ENCODE data around the gene NTRK2. TPM values are rescaled to one million over a fixed set of nuclear protein-coding genes. Genes with fewer than 3 reads are reported as not detected.
A peak's percentile ranks its signal among the peaks of the same experiment; 100 is the strongest.

The NTRK2 gene
- total and polyA plus RNA-seq, 8 donors, result 6.0 to 31.4 (median 14.5) TPM

GRCh38 chr9:84925225-84925872 lies 255.8 kb downstream of the NTRK2 start:
- no peak for FAIRE-seq
- DNase-seq, result no peak
- no peaks in the 10 kb centered on the region for H3K27me3 ChIP-seq
- H3K36me3 ChIP-seq, result no peaks in the 10 kb centered on the region
- H3K27ac ChIP-seq, result no peak overlapping the region
- H3K9me3 ChIP-seq, result no peaks in the 10 kb centered on the region
- no peaks in the 10 kb centered on the region for H3K4me1 ChIP-seq
- intact Hi-C loops (cut with DNase I), result no loop called here
- 74 to 89% methylated on average over 7 of the region's 7 CpGs for WGBS, 2 donors
- no peak for ATAC-seq
- H3K4me3 ChIP-seq, result no peak overlapping the region
- no peak for TF ChIP-seq CTCF (IDR thresholded peaks at IDR 0.05)

DNA sequence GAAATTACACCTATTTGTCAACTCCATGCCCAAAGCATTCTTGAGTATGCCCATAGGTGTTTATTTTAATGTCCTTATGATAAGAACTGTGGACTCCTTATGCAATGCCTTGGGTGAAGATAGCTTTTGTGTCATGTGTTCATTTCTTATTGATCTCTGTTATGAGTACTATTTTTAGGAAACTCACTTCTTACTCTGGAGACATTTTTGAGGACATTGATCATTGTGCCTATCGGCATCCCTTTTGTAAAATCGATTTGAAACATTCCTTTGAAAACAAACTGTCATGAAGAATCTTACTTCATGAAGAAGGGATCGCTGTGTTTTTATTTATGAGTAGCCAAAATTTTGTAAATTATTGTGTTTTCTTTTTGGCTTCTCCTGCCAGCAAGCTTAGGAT lies 257.3 kb downstream of the NTRK2 start:
- H3K27ac ChIP-seq, result no peak overlapping the region
- FAIRE-seq (no peak), DNase-seq (no peak), ATAC-seq (no peak)
- intact Hi-C loops (cut with DNase I), result no loop called here
- H3K4me3 ChIP-seq, result no peak overlapping the region
- no peaks in the 10 kb centered on the region for H3K36me3 ChIP-seq
- H3K27me3 ChIP-seq, result no peaks in the 10 kb centered on the region
- 79 to 94% methylated on average over 3 of the region's 3 CpGs for WGBS, 2 donors
- H3K4me1 ChIP-seq, result no peaks in the 10 kb centered on the region
- no peak for TF ChIP-seq CTCF (IDR thresholded peaks at IDR 0.05)
- no peaks in the 10 kb centered on the region for H3K9me3 ChIP-seq

- FAIRE-seq, result no peak
- H3K27ac ChIP-seq, result no peak overlapping the region
- no peak for ATAC-seq
- H3K27me3 ChIP-seq, result no peaks in the 10 kb centered on the region
- DNase-seq, result no peak
- intact Hi-C loops (cut with DNase I), result no loop called here
- H3K9me3 ChIP-seq, result no peaks in the 10 kb centered on the region
- no peaks in the 10 kb centered on the region for H3K4me1 ChIP-seq
- H3K4me3 ChIP-seq, result no peak overlapping the region
- H3K36me3 ChIP-seq, result no peaks in the 10 kb centered on the region
- no peak for TF ChIP-seq CTCF (IDR thresholded peaks at IDR 0.05)
- WGBS, 2 donors, result 65 to 68% methylated on average over 6 of the region's 6 CpGs
Observed at GRCh38 chr9:84928419-84928818, 258.9 kb downstream of the NTRK2 start.

GRCh38 chr9:84929068-84929467 lies 259.5 kb downstream of the NTRK2 start:
- no peak overlapping the region for H3K4me3 ChIP-seq
- H3K9me3 ChIP-seq, result no peaks in the 10 kb centered on the region
- TF ChIP-seq CTCF (IDR thresholded peaks at IDR 0.05), result no peak
- no peak for DNase-seq
- no peaks in the 10 kb centered on the region for H3K27me3 ChIP-seq
- H3K4me1 ChIP-seq, result no peaks in the 10 kb centered on the region
- 73 to 87% methylated on average over 3 of the region's 3 CpGs for whole genome bisulfite sequencing, 2 donors
- intact Hi-C loops (cut with DNase I), result no loop called here
- H3K27ac ChIP-seq, result no peak overlapping the region
- FAIRE-seq, result no peak
- no peaks in the 10 kb centered on the region for H3K36me3 ChIP-seq
- no peak for ATAC-seq

- ATAC-seq (peak in 1 of 4 donors; percentile 20), DNase-seq (no peak), FAIRE-seq (no peak)
- no peak overlapping the region for H3K4me3 ChIP-seq
- no peaks in the 10 kb centered on the region for H3K27me3 ChIP-seq
- no peaks in the 10 kb centered on the region for H3K36me3 ChIP-seq
- H3K4me1 ChIP-seq, result no peaks in the 10 kb centered on the region
- no peak for TF ChIP-seq CTCF (IDR thresholded peaks at IDR 0.05)
- intact Hi-C loops (cut with DNase I), result no loop called here
- no peaks in the 10 kb centered on the region for H3K9me3 ChIP-seq
- H3K27ac ChIP-seq, result no peak overlapping the region
- WGBS, 2 donors, result 70 to 78% methylated on average over 6 of the region's 6 CpGs
Observed at GRCh38 chr9:84932915-84933527, 263.5 kb downstream of the NTRK2 start.

Measured in pancreas (tissue), 10 donors.